Aorta (tissue), 5 donors: ENCODE measurements around the gene TDP1. TPM values are rescaled to one million over a fixed set of nuclear protein-coding genes. Genes with fewer than 3 reads are reported as not detected.

Experiments used
- ATAC-seq: fragments of 200-7000 bp; cut with Tn5 transposase; one replicate; pipeline ENCODE4 v1.9.1; 2022; ENCODE audit warnings: moderate library complexity; ENCODE audit not compliant: low FRiP score
- DNase-seq, 2 donors: peaks; one replicate each; pipeline ENCODE4 v3.0.0-alpha.2; 2020
- H3K27ac ChIP-seq, 2 donors: one replicate each; pipeline ENCODE4 v1.5.1; 2013; ENCODE audit warnings: low read length in 2 of 2, mild to moderate bottlenecking in 2 of 2, moderate library complexity in 2 of 2, control low read depth in 1 of 2, inconsistent platforms in 1 of 2, low read depth in 1 of 2
- H3K27me3 ChIP-seq, 2 donors: one replicate each; pipeline ENCODE4 v1.6.1; 2013; ENCODE audit warnings: control low read depth in 1 of 2, low read length in 1 of 2, mild to moderate bottlenecking in 1 of 2, moderate library complexity in 1 of 2; ENCODE audit not compliant: insufficient read depth in 2 of 2, control insufficient read depth in 1 of 2
- H3K36me3 ChIP-seq, 2 donors: one replicate each; pipeline ENCODE4 v1.6.1; 2013; ENCODE audit warnings: control low read depth in 1 of 2, low read length in 1 of 2, mild to moderate bottlenecking in 1 of 2; ENCODE audit not compliant: insufficient read depth in 2 of 2, control insufficient read depth in 1 of 2
- H3K4me1 ChIP-seq, 2 donors: one replicate each; pipeline ENCODE4 v1.6.1; 2013; ENCODE audit warnings: low read length in 2 of 2, control low read depth in 1 of 2, mild to moderate bottlenecking in 1 of 2, moderate library complexity in 1 of 2; ENCODE audit not compliant: insufficient read depth in 2 of 2, control insufficient read depth in 1 of 2
- H3K4me3 ChIP-seq, 2 donors: one replicate each; pipeline ENCODE4 v1.5.1; 2013; ENCODE audit warnings: low read length in 2 of 2, control low read depth in 1 of 2, mild to moderate bottlenecking in 1 of 2
- H3K9me3 ChIP-seq: one replicate; pipeline ENCODE4 v1.6.1; 2013; ENCODE audit warnings: mild to moderate bottlenecking, low read length; ENCODE audit not compliant: control insufficient read depth
- WGBS, 2 donors: extraction: QIAGEN DNeasy Blood & Tissue Kit; methylation state at CpG; one replicate each; pipeline ENCODE4 v1.1.7; 2013; 5-methylcytosine and 5-hydroxymethylcytosine counted together
- intact Hi-C, 2 donors: fragments of 100-400 bp; cut with DNase I; formaldehyde crosslinking; loops; one replicate each; pipeline versions ENCODE4 v1.14.2 to v1.15.0; 2022
- polyA plus RNA-seq, 2 donors: library from polyadenylated mRNA; stranded (reverse); fragments of 200-250 nt; gene quantifications; one replicate each; pipeline ENCODE4 v1.2.3, GENCODE V29; 2013
- total RNA-seq, 2 donors: library from RNA; stranded (reverse); fragmentation: NEBNext Ultra II Directional; extraction: Animal tissue kit (Norgen Biotek cat#: 25700); gene quantifications; one replicate each; pipeline ENCODE4 v1.2.1, GENCODE V29; 2021
- donor health status: healthy with polysubstance abuse.
- donor health status: Bipolar disorder and iron deficiency.
- donor health status: DM: no; HTN: no; CAD: no.
- donor health status: DM: no; HTN: no; CAD: no.
- donor health status: DM: yes; HTN: yes; CAD: no.

TDP1 gene
- total and polyA plus RNA-seq, 4 donors = 3.5 to 13.3 (median 7.4) TPM

DNA sequence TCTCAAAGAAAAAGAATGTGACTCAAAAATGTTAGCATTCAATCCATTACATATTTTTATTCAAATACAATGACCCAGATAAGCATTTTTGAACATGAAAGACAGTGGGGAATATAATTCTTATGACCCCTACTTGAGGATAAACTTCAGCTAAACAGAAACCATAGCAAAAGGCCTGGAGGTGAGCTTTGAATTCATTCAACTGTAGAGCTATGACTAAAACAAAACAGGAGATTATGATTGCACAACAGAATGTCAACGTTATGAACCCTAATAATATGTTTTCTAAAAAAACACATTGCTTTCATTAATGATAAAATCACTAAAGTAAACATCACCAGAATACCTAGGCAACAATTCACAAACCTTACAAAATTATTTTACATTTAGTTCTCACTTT is 29.0 kb upstream of the TDP1 start:
- intact Hi-C loops = no loop called here
- ATAC-seq (no peak), DNase-seq (no peak)
- Histone ChIP-seq H3K4me1 (peaks cover 0 to 3% of the 10 kb centered on the region in 2 donors), H3K9me3 (no peaks in the 10 kb centered on the region), H3K27me3 (no peaks in the 10 kb centered on the region), H3K4me3 (no peak overlapping the region), H3K36me3 (peaks cover 3 to 4% of the 10 kb centered on the region in 2 donors), H3K27ac (no peak overlapping the region)
- WGBS, 2 donors = 0 to 2% methylated on average over 1 of the region's 1 CpG

DNA sequence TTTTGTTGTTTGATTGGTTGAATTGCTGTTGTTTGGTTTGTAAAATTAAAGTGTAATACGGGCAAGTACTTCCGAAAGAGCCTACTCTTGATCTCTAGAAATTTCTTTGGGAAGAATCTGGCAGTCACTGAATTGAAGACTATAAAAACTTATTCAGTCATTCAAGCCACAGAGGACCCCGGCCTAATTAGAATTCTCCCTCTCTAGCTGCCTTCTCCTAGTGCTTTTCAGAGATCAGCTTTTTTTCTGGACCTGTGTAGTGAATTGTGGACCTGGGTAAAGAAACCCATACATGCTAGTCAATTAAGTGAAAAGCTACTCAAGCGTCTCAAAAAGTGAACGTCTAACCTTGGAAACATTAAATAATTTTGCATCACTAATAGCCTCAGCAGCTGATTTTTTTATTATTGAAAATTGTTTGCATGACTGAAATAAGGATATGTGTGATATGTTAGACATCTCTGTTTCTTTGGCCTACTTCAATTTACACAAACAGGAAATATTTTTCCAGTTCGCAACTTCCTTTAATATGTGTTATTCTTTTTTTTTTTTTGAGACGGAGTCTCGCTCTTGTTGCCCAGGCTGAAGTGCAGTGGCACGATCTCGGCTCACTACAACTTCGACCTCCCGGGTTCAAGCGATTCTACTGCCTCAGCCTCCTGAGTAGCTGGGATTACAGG is 28.4 kb upstream of the TDP1 start:
- Histone ChIP-seq H3K27ac (no peak overlapping the region), H3K4me1 (peaks cover 0 to 3% of the 10 kb centered on the region in 2 donors), H3K36me3 (peaks cover 3 to 4% of the 10 kb centered on the region in 2 donors), H3K9me3 (no peaks in the 10 kb centered on the region), H3K27me3 (no peaks in the 10 kb centered on the region), H3K4me3 (no peak overlapping the region)
- intact Hi-C loops = no loop called here
- ATAC-seq = no peak
- no peak for DNase-seq
- 69 to 79% methylated on average over 13 of the region's 13 CpGs for WGBS, 2 donors

GRCh38 chr14:89933002-89933401 is 22.7 kb upstream of the TDP1 start:
- no peak for DNase-seq
- 45% methylated on average over 6 of the region's 6 CpGs for WGBS, 2 donors
- Histone ChIP-seq H3K9me3 (no peaks in the 10 kb centered on the region), H3K27ac (no peak overlapping the region), H3K36me3 (peaks cover 3 to 4% of the 10 kb centered on the region in 2 donors), H3K27me3 (no peaks in the 10 kb centered on the region), H3K4me1 (no peaks in the 10 kb centered on the region), H3K4me3 (no peak overlapping the region)
- intact Hi-C loops = no loop called here
- no peak for ATAC-seq

DNA sequence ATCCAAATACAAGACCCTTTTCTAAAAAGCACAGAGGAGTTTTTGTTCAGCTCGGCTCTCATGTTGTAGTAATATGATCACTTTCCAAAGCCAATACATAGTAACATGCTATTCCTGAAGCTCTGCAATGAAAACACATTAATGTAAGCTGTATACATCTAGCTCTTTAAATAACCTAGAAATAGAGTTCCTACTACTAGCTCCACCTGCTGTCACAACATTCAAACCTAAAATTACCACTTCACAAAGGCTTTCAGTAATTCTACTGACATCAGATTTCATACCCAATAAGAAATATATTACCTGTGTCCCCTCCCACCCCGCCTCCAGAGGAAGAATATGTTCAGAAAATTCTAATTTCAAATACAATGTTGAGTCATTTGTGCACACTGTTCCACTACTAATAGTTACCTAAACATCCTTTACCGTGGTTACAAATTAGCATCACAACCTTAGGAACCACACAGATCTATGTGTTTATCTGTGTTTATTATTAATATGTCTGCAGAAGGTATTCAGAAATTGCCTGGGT is 19.0 kb upstream of the TDP1 start:
- Histone ChIP-seq H3K27ac (no peak overlapping the region), H3K4me1 (no peaks in the 10 kb centered on the region), H3K27me3 (no peaks in the 10 kb centered on the region), H3K9me3 (no peaks in the 10 kb centered on the region), H3K36me3 (no peaks in the 10 kb centered on the region), H3K4me3 (no peak overlapping the region)
- ATAC-seq (no peak), DNase-seq (no peak)
- WGBS, 2 donors = 47 to 68% methylated on average over 3 of the region's 3 CpGs
- intact Hi-C loops = no loop called here

DNA sequence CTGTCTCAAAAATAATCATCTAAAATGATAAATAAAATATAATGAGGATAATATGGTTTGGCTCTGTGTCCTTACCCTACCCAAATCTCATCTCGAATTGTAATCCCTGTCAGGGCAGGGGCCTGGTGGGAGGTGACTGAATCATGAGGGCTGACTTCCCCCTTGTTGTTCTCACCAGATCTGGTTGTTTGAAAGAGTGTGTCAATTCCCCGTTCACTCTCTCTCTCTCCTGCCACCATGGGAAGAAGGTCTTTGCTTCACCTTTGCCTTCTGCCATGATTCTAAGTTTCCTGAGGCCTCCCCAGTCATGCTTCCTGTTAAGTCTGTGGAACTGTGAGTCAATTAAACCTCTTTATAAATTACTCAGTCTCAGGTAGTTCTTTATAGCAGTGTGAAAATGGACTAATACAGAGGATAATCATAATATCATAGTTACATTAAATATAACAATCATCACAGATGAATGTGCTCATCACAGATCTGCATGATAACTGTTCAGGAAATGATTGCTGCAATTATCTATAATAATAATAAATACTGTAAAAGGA is 13.8 kb upstream of the TDP1 start:
- Histone ChIP-seq H3K4me1 (no peaks in the 10 kb centered on the region), H3K9me3 (no peaks in the 10 kb centered on the region), H3K27ac (no peak overlapping the region), H3K4me3 (no peak overlapping the region), H3K36me3 (no peaks in the 10 kb centered on the region), H3K27me3 (no peaks in the 10 kb centered on the region)
- DNase-seq = no peak
- intact Hi-C loops = no loop called here
- no peak for ATAC-seq
- WGBS, 2 donors = 80 to 87% methylated on average over 2 of the region's 2 CpGs

DNA sequence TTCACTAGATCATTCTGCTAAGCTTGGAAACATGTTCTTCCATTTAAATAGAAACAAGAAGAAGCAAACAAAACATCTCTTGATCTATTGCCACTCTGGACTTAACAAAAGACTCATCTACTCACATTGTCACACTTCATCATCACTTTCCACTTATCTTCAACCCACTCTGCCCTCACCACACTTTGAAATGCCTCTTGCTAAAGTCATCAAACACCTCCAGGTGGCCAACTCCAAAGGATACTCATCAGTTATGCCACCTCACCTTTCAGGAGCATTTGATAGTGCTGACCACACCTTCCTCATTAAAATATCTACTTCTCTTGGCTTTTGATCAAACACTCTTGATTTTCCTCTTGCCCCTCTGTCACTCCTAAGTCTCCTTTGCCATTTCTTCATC is 8.4 kb upstream of the TDP1 start:
- Histone ChIP-seq H3K27ac (no peak overlapping the region), H3K27me3 (no peaks in the 10 kb centered on the region), H3K9me3 (no peaks in the 10 kb centered on the region), H3K4me3 (no peak overlapping the region), H3K4me1 (no peaks in the 10 kb centered on the region), H3K36me3 (peaks cover 0 to 1% of the 10 kb centered on the region in 2 donors)
- intact Hi-C loops = no loop called here
- ATAC-seq (no peak), DNase-seq (no peak)

- intact Hi-C loops = no loop called here
- ATAC-seq = no peak
- 86 to 97% methylated on average over 2 of the region's 2 CpGs for WGBS, 2 donors
Observed at GRCh38 chr14:89952576-89952975, 3.2 kb upstream of the TDP1 start.

DNA sequence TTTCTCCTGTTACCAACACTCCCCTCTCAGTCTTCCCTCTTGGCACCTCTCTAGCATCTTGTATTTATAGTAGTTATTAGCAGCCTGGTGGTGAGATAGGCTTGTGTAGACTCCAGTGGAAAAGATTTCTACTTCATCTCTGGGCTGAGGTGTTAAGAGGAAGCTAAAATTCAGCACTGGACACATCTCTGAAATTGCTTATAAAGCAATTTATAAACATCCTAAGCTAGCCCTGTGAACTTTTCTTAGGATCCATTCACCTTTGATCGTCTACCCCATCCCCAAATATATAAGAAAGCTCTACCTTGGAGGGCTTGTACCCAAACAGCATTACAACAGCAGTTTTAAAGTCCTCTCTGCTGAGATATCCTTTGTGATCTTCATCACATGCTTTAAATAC is 2.1 kb upstream of the TDP1 start:
- no peak overlapping the region for H3K4me3 ChIP-seq
- 48 to 58% methylated on average over 1 of the region's 1 CpG for WGBS, 2 donors
- peaks cover 0 to 5% of the 10 kb centered on the region in 2 donors for H3K4me1 ChIP-seq
- intact Hi-C loops = no loop called here
- no peaks in the 10 kb centered on the region for H3K27me3 ChIP-seq
- no peaks in the 10 kb centered on the region for H3K9me3 ChIP-seq
- no peak for ATAC-seq
- peak overlapping the region in 1 of 2 donors; percentile 19 for H3K27ac ChIP-seq
- H3K36me3 ChIP-seq = peaks cover 0 to 1% of the 10 kb centered on the region in 2 donors
- no peak for DNase-seq

More at GRCh38 chr14:89952576-89952975, 3.2 kb upstream of the TDP1 start:
- Histone ChIP-seq H3K27ac (no peak overlapping the region), H3K4me1 (peaks cover 0 to 5% of the 10 kb centered on the region in 2 donors), H3K36me3 (peaks cover 0 to 1% of the 10 kb centered on the region in 2 donors), H3K27me3 (no peaks in the 10 kb centered on the region), H3K4me3 (no peak overlapping the region), H3K9me3 (no peaks in the 10 kb centered on the region)
- DNase-seq = no peak
